Keratinocyte (primary cell): ENCODE results near the gene KCNIP3.
"Not testable (repeated sequence)": the region's sequence is repeated elsewhere in the genome, so short reads cannot be mapped to it uniquely, and the experiment has no call there.

Experiments used
- CTCF ChIP-seq, 3 experiments: IDR thresholded peaks in 1 of 3; conservative IDR thresholded peaks in 1 of 3; optimal IDR thresholded peaks in 1 of 3; 2 replicates in 2 of 3; 3 replicates in 1 of 3; pipeline versions ENCODE3 to v1.5.1; 2011; ENCODE audit warnings: low read length in 3 of 3, mild to moderate bottlenecking in 3 of 3, moderate library complexity in 2 of 3, control low read depth in 1 of 3, inconsistent platforms in 1 of 3; ENCODE audit not compliant: insufficient read depth in 2 of 3; ENCODE audit errors: extremely low read depth in 1 of 3
- EZH2 ChIP-seq: IDR thresholded peaks from one replicate; pipeline ENCODE4 v1.6.1; 2012; ENCODE audit warnings: inconsistent platforms, mild to moderate bottlenecking, low read length, moderate library complexity

GRCh38 chr2:95378281-95378680, 81.1 kb downstream of the KCNIP3 start:
- TF ChIP-seq CTCF (optimal IDR thresholded peaks at IDR 0.05 in 1 of 3, IDR thresholded peaks at IDR 0.05 in 1 of 3, conservative IDR thresholded peaks at IDR 0.05 in 1 of 3; ENCODE audit: extremely low read depth in 1 of 3, insufficient read depth in 2 of 3, low read length in 3 of 3); EZH2: not testable (repeated sequence)
